Spleen (tissue), 11 donors: ENCODE measurements around the gene PTPN18. TPM values are rescaled to one million over a fixed set of nuclear protein-coding genes. Genes with fewer than 3 reads are reported as not detected.
A peak's percentile ranks its signal among the peaks of the same experiment; 100 is the strongest.

Source experiments
- DNase-seq: peaks from one replicate; pipeline ENCODE4 v3.0.0-alpha.2; 2020
- H3K27ac ChIP-seq, 8 donors: fragments of 200-600 bp; sonication (generic) in 7 of 8; 1 replicate in 4 of 8; 2 replicates in 4 of 8; pipeline versions ENCODE4 v1.5.0 to v1.8.0; 2016 to 2021; ENCODE audit warnings: inconsistent platforms in 4 of 8, mild to moderate bottlenecking in 4 of 8, moderate library complexity in 1 of 8
- H3K27me3 ChIP-seq, 7 donors: fragments of 200-600 bp; sonication (generic) in 6 of 7; replicated peaks in 1 of 7; 1 replicate in 4 of 7; 2 replicates in 3 of 7; pipeline versions ENCODE4 v1.5.0 to v1.8.0; 2016 to 2021; ENCODE audit warnings: inconsistent platforms in 3 of 7, mild to moderate bottlenecking in 1 of 7
- H3K36me3 ChIP-seq, 6 donors: fragments of 200-600 bp; sonication (generic) in 5 of 6; 1 replicate in 4 of 6; 2 replicates in 2 of 6; pipeline versions ENCODE4 v1.5.0 to v1.8.0; 2016 to 2021; ENCODE audit warnings: inconsistent platforms in 2 of 6
- H3K4me1 ChIP-seq, 6 donors: fragments of 200-600 bp; sonication (generic) in 5 of 6; 1 replicate in 3 of 6; 2 replicates in 3 of 6; pipeline versions ENCODE4 v1.5.0 to v1.8.0; 2016 to 2021; ENCODE audit warnings: inconsistent platforms in 3 of 6
- H3K4me3 ChIP-seq, 8 donors: fragments of 200-600 bp; sonication (generic) in 7 of 8; 1 replicate in 4 of 8; 2 replicates in 4 of 8; pipeline versions ENCODE4 v1.5.0 to v1.8.0; 2016 to 2021; ENCODE audit warnings: inconsistent platforms in 4 of 8, mild to moderate bottlenecking in 4 of 8, moderate library complexity in 2 of 8
- H3K9me3 ChIP-seq, 8 donors: fragments of 200-600 bp; sonication (generic) in 7 of 8; 1 replicate in 4 of 8; 2 replicates in 4 of 8; pipeline versions ENCODE4 v1.5.0 to v1.8.0; 2016 to 2021; ENCODE audit warnings: inconsistent platforms in 4 of 8
- CTCF ChIP-seq, 11 experiments: fragments of 200-600 bp in 7 of 11; fragments of 450-650 bp in 4 of 11; sonication (generic) in 4 of 11; IDR thresholded peaks in 8 of 11; conservative IDR thresholded peaks in 3 of 11; 1 replicate in 7 of 11; 2 replicates in 4 of 11; pipeline versions ENCODE4 v1.4.0 to v1.8.0; 2016 to 2021; ENCODE audit warnings: antibody characterized with exemption in 11 of 11, inconsistent platforms in 4 of 11, mild to moderate bottlenecking in 1 of 11
- POLR2A ChIP-seq, 3 donors: fragments of 450-650 bp; IDR thresholded peaks; one replicate each; pipeline ENCODE4 v1.5.1; 2017; ENCODE audit warnings: antibody characterized with exemption in 3 of 3, mild to moderate bottlenecking in 1 of 3
- POLR2AphosphoS5 ChIP-seq, 3 donors: sonication (generic); formaldehyde crosslinking; IDR thresholded peaks; one replicate each; pipeline ENCODE4 v1.5.1; 2017; ENCODE audit warnings: antibody characterized with exemption in 3 of 3
- WGBS, 5 donors: extraction: QIAGEN DNeasy Blood & Tissue Kit in 3 of 5; methylation state at CpG; one replicate each; pipeline versions ENCODE4 v1.1.5 to v1.1.7; 2013 to 2018; 5-methylcytosine and 5-hydroxymethylcytosine counted together
- intact Hi-C: fragments of 100-400 bp; cut with DNase I; formaldehyde crosslinking; loops from one replicate; pipeline ENCODE4 v1.15.0; 2023; ENCODE audit warnings: low total_unique reads
- polyA plus RNA-seq, 3 donors: library from polyadenylated mRNA; stranded (reverse); fragments of 200-250 nt; gene quantifications; one replicate each; pipeline ENCODE4 v1.2.1, GENCODE V29; 2013
- total RNA-seq, 7 donors: library from RNA; depleted of rRNA in 3 of 7; stranded (reverse); fragments of >200 nt in 3 of 7; fragmentation: NEBNext Ultra II Directional in 4 of 7; extraction: Animal tissue kit (Norgen Biotek cat#: 25700) in 4 of 7; gene quantifications; one replicate each; pipeline versions ENCODE4 v1.1.0 to v1.2.1, GENCODE V29; 2016 to 2021
- donor health status: healthy with polysubstance abuse.
- donor health status: DM: no; HTN: no; CAD: no; lungs with moderate emphysema.
- donor health status: DM: no; HTN: no; CAD: no.
- donor health status: Bipolar disorder and iron deficiency.
- donor health status: healthy.
- donor health status: DM: no; HTN: no; CAD: no.
- donor health status: DM: yes; HTN: yes; CAD: no.

Gene PTPN18
- total and polyA plus RNA-seq, 10 donors: 75.9 to 132 (median 108) TPM

GRCh38 chr2:130373808-130374365, 18.0 kb downstream of the PTPN18 start:
- DNase-seq: peak; percentile 78
- no peaks in the 10 kb centered on the region for H3K9me3 ChIP-seq
- H3K36me3 ChIP-seq: peaks cover 0 to 72% (median 15%) of the 10 kb centered on the region in 6 donors
- intact Hi-C loops: no loop called here
- WGBS, 5 donors: 91 to 97% (median 95%) methylated on average over 2 to 3 of the region's 3 CpGs
- peaks cover 25 to 100% (median 84%) of the 10 kb centered on the region in 6 donors for H3K4me1 ChIP-seq
- H3K4me3 ChIP-seq: peak overlapping the region in 6 of 8 donors; percentile 98 to 100 (median 100)
- H3K27me3 ChIP-seq: no peaks in the 10 kb centered on the region
- H3K27ac ChIP-seq: peak overlapping the region in 5 of 8 donors; percentile 55 to 98 (median 95)
- TF ChIP-seq CTCF (IDR thresholded peaks at IDR 0.05 in 8 of 11, conservative IDR thresholded peaks at IDR 0.05 in 3 of 11): no peak
- no peak for TF ChIP-seq POLR2A (IDR thresholded peaks at IDR 0.05)
- no peak for TF ChIP-seq POLR2AphosphoS5 (IDR thresholded peaks at IDR 0.05)

- 83 to 88% (median 87%) methylated on average over 9 of the region's 9 CpGs for WGBS, 5 donors
- intact Hi-C loops: no loop called here
These were observed 18.9 kb downstream of the PTPN18 start for GRCh38 chr2:130374587-130375290.

GRCh38 chr2:130375291-130376266, 19.7 kb downstream of the PTPN18 start:
- TF ChIP-seq POLR2AphosphoS5 (IDR thresholded peaks at IDR 0.05) (no peak), POLR2A (IDR thresholded peaks at IDR 0.05) (no peak), CTCF (IDR thresholded peaks at IDR 0.05 in 8 of 11, conservative IDR thresholded peaks at IDR 0.05 in 3 of 11) (no peak)
- H3K27me3 ChIP-seq: no peaks in the 10 kb centered on the region
- H3K27ac ChIP-seq: peak overlapping the region in 7 of 8 donors; percentile 10 to 98 (median 60)
- intact Hi-C loops: no loop called here
- WGBS, 5 donors: 91 to 96% (median 93%) methylated on average over 19 of the region's 19 CpGs
- H3K4me3 ChIP-seq: peak overlapping the region in 2 of 8 donors; percentile 98 to 100
- H3K36me3 ChIP-seq: peaks cover 0 to 80% (median 15%) of the 10 kb centered on the region in 6 donors
- H3K9me3 ChIP-seq: no peaks in the 10 kb centered on the region
- peaks cover 18 to 100% (median 83%) of the 10 kb centered on the region in 6 donors for H3K4me1 ChIP-seq
- DNase-seq: no peak

More at GRCh38 chr2:130374587-130375290, 18.9 kb downstream of the PTPN18 start:
- Histone ChIP-seq H3K4me3 (peak overlapping the region in 4 of 8 donors; percentile 98 to 100 (median 100)), H3K27ac (peak overlapping the region in 6 of 8 donors; percentile 10 to 98 (median 75)), H3K4me1 (peaks cover 25 to 100% (median 84%) of the 10 kb centered on the region in 6 donors), H3K27me3 (no peaks in the 10 kb centered on the region), H3K36me3 (peaks cover 0 to 80% (median 15%) of the 10 kb centered on the region in 6 donors), H3K9me3 (no peaks in the 10 kb centered on the region)
- DNase-seq: no peak
- TF ChIP-seq POLR2AphosphoS5 (IDR thresholded peaks at IDR 0.05) (no peak), CTCF (IDR thresholded peaks at IDR 0.05 in 8 of 11, conservative IDR thresholded peaks at IDR 0.05 in 3 of 11) (no peak), POLR2A (IDR thresholded peaks at IDR 0.05) (no peak)
